Hepatocyte (in vitro differentiated cells): ENCODE results near the gene CHCHD6. TPM values are rescaled to one million over a fixed set of nuclear protein-coding genes. Genes with fewer than 3 reads are reported as not detected.
A peak's percentile ranks its signal among the peaks of the same experiment; 100 is the strongest.

Source experiments
- DNase-seq: peaks from one replicate; pipeline ENCODE4 v3.0.0-alpha.2; 2016; ENCODE audit warnings: low spot score
- H2AFZ ChIP-seq: fragments of 200-600 bp; sonication (generic); 2 replicates; pipeline ENCODE4 v1.6.0; 2016; ENCODE audit warnings: antibody characterized with exemption, mild to moderate bottlenecking
- H3K27ac ChIP-seq: fragments of 200-600 bp; sonication (generic); 2 replicates; pipeline ENCODE4 v1.5.1; 2016; ENCODE audit warnings: mild to moderate bottlenecking
- H3K27me3 ChIP-seq: fragments of 200-600 bp; sonication (generic); 2 replicates; pipeline ENCODE4 v1.6.1; 2016
- H3K36me3 ChIP-seq: fragments of 200-600 bp; sonication (generic); replicated peaks from 2 replicates; pipeline ENCODE4 v1.5.1; 2016; ENCODE audit warnings: low read depth; ENCODE audit not compliant: insufficient read depth
- H3K4me1 ChIP-seq: fragments of 200-600 bp; sonication (generic); 2 replicates; pipeline ENCODE4 v1.5.1; 2016; ENCODE audit warnings: mild to moderate bottlenecking, moderate library complexity; ENCODE audit not compliant: insufficient read depth
- H3K4me2 ChIP-seq: fragments of 200-600 bp; sonication (generic); 2 replicates; pipeline ENCODE4 v1.6.0; 2016
- H3K4me3 ChIP-seq: fragments of 200-600 bp; sonication (generic); 2 replicates; pipeline ENCODE4 v1.5.1; 2016; ENCODE audit warnings: mild to moderate bottlenecking
- H3K79me2 ChIP-seq: fragments of 200-600 bp; sonication (generic); 2 replicates; pipeline ENCODE4 v1.6.0; 2017; ENCODE audit warnings: mild to moderate bottlenecking
- H3K9me2 ChIP-seq: fragments of 200-600 bp; sonication (generic); replicated peaks from 2 replicates; pipeline ENCODE4 v1.6.0; 2017; ENCODE audit warnings: mild to moderate bottlenecking; ENCODE audit not compliant: insufficient read depth
- H3K9me3 ChIP-seq: fragments of 200-600 bp; sonication (generic); 2 replicates; pipeline ENCODE4 v1.5.1; 2016; ENCODE audit warnings: low read depth, mild to moderate bottlenecking
- H4K20me1 ChIP-seq: fragments of 200-600 bp; sonication (generic); 2 replicates; pipeline ENCODE4 v1.6.0; 2016; ENCODE audit warnings: mild to moderate bottlenecking; ENCODE audit not compliant: insufficient read depth, poor library complexity, severe bottlenecking
- CTCF ChIP-seq: fragments of 200-600 bp; sonication (generic); IDR thresholded peaks from 2 replicates; pipeline ENCODE4 v1.5.1; 2016; ENCODE audit warnings: antibody characterized with exemption, mild to moderate bottlenecking; ENCODE audit not compliant: poor library complexity
- EZH2 ChIP-seq: fragments of 200-600 bp; sonication (generic); IDR thresholded peaks from 2 replicates; pipeline ENCODE4 v1.6.1; 2016; ENCODE audit warnings: antibody characterized with exemption, mild to moderate bottlenecking, borderline replicate concordance
- EZH2phosphoT487 ChIP-seq: fragments of 200-600 bp; sonication (generic); IDR thresholded peaks from one replicate; pipeline ENCODE4 v1.6.1; 2018; ENCODE audit warnings: antibody characterized with exemption, mild to moderate bottlenecking, low read depth, moderate library complexity; ENCODE audit not compliant: unreplicated experiment, severe bottlenecking
- WGBS: methylation state at CpG from one replicate; pipeline ENCODE4 v1.1.6; 2016; ENCODE audit warnings: low lambda C conversion rate; ENCODE audit errors: missing lambda C conversion rate; 5-methylcytosine and 5-hydroxymethylcytosine counted together
- polyA plus RNA-seq: library from polyadenylated mRNA; unstranded; fragments of >200 nt; fragmentation: Nextera tagmentation; extraction: Ambion mirVana; gene quantifications from 2 replicates; pipeline ENCODE4 v1.2.1, GENCODE V29; 2016
- total RNA-seq: library from RNA; depleted of rRNA; stranded (reverse); fragments of >200 nt; gene quantifications from 2 replicates; pipeline ENCODE4 v1.2.3, GENCODE V29; 2014

The CHCHD6 gene
- total and polyA plus RNA-seq, 2 experiments from 2014 or later, result 13.8 to 19.7 TPM

- Histone ChIP-seq H3K27me3 (no peaks in the 10 kb centered on the region), H3K27ac (no peak overlapping the region), H3K36me3 (no peaks in the 10 kb centered on the region), H3K4me3 (no peak overlapping the region), H3K9me3 (no peaks in the 10 kb centered on the region), H3K9me2 (no peaks in the 10 kb centered on the region), H3K79me2 (no peaks in the 10 kb centered on the region), H3K4me1 (peaks cover 4% of the 10 kb centered on the region), H4K20me1 (no peaks in the 10 kb centered on the region), H2AFZ (no peak overlapping the region), H3K4me2 (no peak overlapping the region)
- 90% methylated on average over 10 of the region's 10 CpGs for WGBS
- TF ChIP-seq CTCF (no peak), EZH2phosphoT487 (no peak), EZH2 (no peak)
- no peak for DNase-seq
Observed at GRCh38 chr3:126959136-126959920, 255.3 kb downstream of the CHCHD6 start.

GRCh38 chr3:126959921-126960603 lies 256.0 kb downstream of the CHCHD6 start:
- Histone ChIP-seq H3K27me3 (no peaks in the 10 kb centered on the region), H3K36me3 (no peaks in the 10 kb centered on the region), H4K20me1 (no peaks in the 10 kb centered on the region), H3K4me1 (peaks cover 4% of the 10 kb centered on the region), H3K9me2 (no peaks in the 10 kb centered on the region), H3K4me3 (no peak overlapping the region), H3K27ac (no peak overlapping the region), H3K79me2 (no peaks in the 10 kb centered on the region), H2AFZ (no peak overlapping the region), H3K9me3 (no peaks in the 10 kb centered on the region), H3K4me2 (no peak overlapping the region)
- DNase-seq, result peak; percentile 34
- 62% methylated on average over 17 of the region's 17 CpGs for WGBS
- TF ChIP-seq EZH2 (no peak), EZH2phosphoT487 (no peak), CTCF (peak; percentile 23)

GRCh38 chr3:126960604-126960995 lies 256.6 kb downstream of the CHCHD6 start:
- Histone ChIP-seq H4K20me1 (no peaks in the 10 kb centered on the region), H3K4me1 (peaks cover 4% of the 10 kb centered on the region), H3K27me3 (no peaks in the 10 kb centered on the region), H3K4me3 (no peak overlapping the region), H3K79me2 (no peaks in the 10 kb centered on the region), H3K9me3 (no peaks in the 10 kb centered on the region), H2AFZ (no peak overlapping the region), H3K36me3 (no peaks in the 10 kb centered on the region), H3K4me2 (no peak overlapping the region), H3K27ac (no peak overlapping the region), H3K9me2 (no peaks in the 10 kb centered on the region)
- 89% methylated on average over 17 of the region's 17 CpGs for WGBS
- TF ChIP-seq EZH2phosphoT487 (no peak), EZH2 (no peak), CTCF (no peak)
- no peak for DNase-seq
